ENCODE results near the gene KIF2C. TPM values are rescaled to one million over a fixed set of nuclear protein-coding genes. Genes with fewer than 3 reads are reported as not detected.

The KIF2C gene
- total RNA-seq, 1 experiment from 2014 or later = 98.7 TPM

- no peaks in the 10 kb centered on the region for H3K27me3 ChIP-seq (ENCODE audit: low read length)
- no peak overlapping the region for H2AFZ ChIP-seq (ENCODE audit: low read length)
- no peaks in the 10 kb centered on the region for H3K36me3 ChIP-seq (ENCODE audit: low read depth, low read length)
- no peaks in the 10 kb centered on the region for H3K9me3 ChIP-seq (ENCODE audit: low read length)
- H3K4me1 ChIP-seq (ENCODE audit: insufficient read depth, low read length) = no peaks in the 10 kb centered on the region
- no TSS peak for BruUV-seq (replicated peaks)
- no peak overlapping the region for H3K4me2 ChIP-seq (ENCODE audit: low read length)
- TF ChIP-seq EZH2 (IDR thresholded peaks at IDR 0.05; ENCODE audit: low read length, unreplicated experiment) = no peak
- TF ChIP-seq, protein P1, sequence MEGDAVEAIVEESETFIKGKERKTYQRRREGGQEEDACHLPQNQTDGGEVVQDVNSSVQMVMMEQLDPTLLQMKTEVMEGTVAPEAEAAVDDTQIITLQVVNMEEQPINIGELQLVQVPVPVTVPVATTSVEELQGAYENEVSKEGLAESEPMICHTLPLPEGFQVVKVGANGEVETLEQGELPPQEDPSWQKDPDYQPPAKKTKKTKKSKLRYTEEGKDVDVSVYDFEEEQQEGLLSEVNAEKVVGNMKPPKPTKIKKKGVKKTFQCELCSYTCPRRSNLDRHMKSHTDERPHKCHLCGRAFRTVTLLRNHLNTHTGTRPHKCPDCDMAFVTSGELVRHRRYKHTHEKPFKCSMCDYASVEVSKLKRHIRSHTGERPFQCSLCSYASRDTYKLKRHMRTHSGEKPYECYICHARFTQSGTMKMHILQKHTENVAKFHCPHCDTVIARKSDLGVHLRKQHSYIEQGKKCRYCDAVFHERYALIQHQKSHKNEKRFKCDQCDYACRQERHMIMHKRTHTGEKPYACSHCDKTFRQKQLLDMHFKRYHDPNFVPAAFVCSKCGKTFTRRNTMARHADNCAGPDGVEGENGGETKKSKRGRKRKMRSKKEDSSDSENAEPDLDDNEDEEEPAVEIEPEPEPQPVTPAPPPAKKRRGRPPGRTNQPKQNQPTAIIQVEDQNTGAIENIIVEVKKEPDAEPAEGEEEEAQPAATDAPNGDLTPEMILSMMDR (conservative IDR thresholded peaks at IDR 0.05; ENCODE audit: low read depth, low read length) = no peak
- no peak for TF ChIP-seq EZH2phosphoT487 (IDR thresholded peaks at IDR 0.05; ENCODE audit: borderline replicate concordance, low read length)
- no peak overlapping the region for H3K27ac ChIP-seq (ENCODE audit: low read length)
- no peak overlapping the region for H3K4me3 ChIP-seq (ENCODE audit: low read length)
- no peaks in the 10 kb centered on the region for H3K9me2 ChIP-seq (replicated peaks; ENCODE audit: low read length)
- no peak for DNase-seq
- H4K20me1 ChIP-seq (ENCODE audit: low read length) = no peaks in the 10 kb centered on the region
- H3F3A ChIP-seq (ENCODE audit: low read length, unreplicated experiment) = no peaks in the 10 kb centered on the region
- ATAC-seq = no peak
- intact Hi-C loops (cut with micrococcal nuclease) = no loop called here
- no peaks in the 10 kb centered on the region for H3K79me2 ChIP-seq (ENCODE audit: low read length)
- CTCF ChIA-PET = no interaction called here
- POLR2A ChIA-PET (ENCODE audit: unreplicated experiment) = no interaction called here
- H3K9ac ChIP-seq (ENCODE audit: low read length) = no peak overlapping the region
These were observed 47.3 kb downstream of the KIF2C start for GRCh38 chr1:44786841-44787426.

DNA sequence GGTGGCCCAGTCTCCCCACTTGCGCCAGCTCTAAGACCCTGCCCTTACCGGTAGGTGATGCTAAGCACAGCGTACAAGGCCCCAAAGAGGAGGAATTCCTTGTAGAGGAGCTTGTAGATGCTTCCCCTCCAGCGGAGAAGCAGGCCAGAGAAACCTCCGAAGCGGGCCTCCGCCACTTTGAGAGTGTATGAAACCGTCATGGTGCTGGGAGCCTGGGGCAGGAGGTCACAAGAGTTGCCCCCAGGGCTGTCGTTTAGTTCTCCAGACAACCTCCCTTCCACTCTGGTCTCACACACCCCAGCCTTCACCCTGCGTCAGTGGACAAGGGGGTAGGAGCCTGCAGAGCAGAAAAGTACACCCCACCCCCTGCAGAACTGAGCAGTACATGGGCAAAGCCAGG is 47.9 kb downstream of the KIF2C start:
- Histone ChIP-seq H3K9me3 (ENCODE audit: low read length) (no peaks in the 10 kb centered on the region), H3K9me2 (replicated peaks; ENCODE audit: low read length) (no peaks in the 10 kb centered on the region), H3F3A (ENCODE audit: low read length, unreplicated experiment) (no peaks in the 10 kb centered on the region), H3K9ac (ENCODE audit: low read length) (no peak overlapping the region), H4K20me1 (ENCODE audit: low read length) (no peaks in the 10 kb centered on the region), H3K4me2 (ENCODE audit: low read length) (no peak overlapping the region), H3K27me3 (ENCODE audit: low read length) (no peaks in the 10 kb centered on the region), H3K79me2 (ENCODE audit: low read length) (no peaks in the 10 kb centered on the region), H3K4me3 (ENCODE audit: low read length) (no peak overlapping the region), H2AFZ (ENCODE audit: low read length) (no peak overlapping the region), H3K27ac (ENCODE audit: low read length) (no peak overlapping the region), H3K36me3 (ENCODE audit: low read depth, low read length) (no peaks in the 10 kb centered on the region), H3K4me1 (ENCODE audit: insufficient read depth, low read length) (no peaks in the 10 kb centered on the region)
- CTCF ChIA-PET = no interaction called here
- POLR2A ChIA-PET (ENCODE audit: unreplicated experiment) = interaction anchor here (0.6 kb wide), 1 partner anchor 56 kb away, joined by 4 read pairs; no protein-coding TSS in a partner anchor
- intact Hi-C loops (cut with micrococcal nuclease) = no loop called here
- ATAC-seq = no peak
- BruUV-seq (replicated peaks) = no TSS peak
- TF ChIP-seq, protein P1 (conservative IDR thresholded peaks at IDR 0.05; ENCODE audit: low read depth, low read length) = no peak
- TF ChIP-seq EZH2phosphoT487 (IDR thresholded peaks at IDR 0.05; ENCODE audit: borderline replicate concordance, low read length) (no peak), EZH2 (IDR thresholded peaks at IDR 0.05; ENCODE audit: low read length, unreplicated experiment) (no peak)
- DNase-seq = no peak

- ChIA-PET POLR2A (ENCODE audit: unreplicated experiment) (no interaction called here), CTCF (no interaction called here)
- Histone ChIP-seq H3K36me3 (ENCODE audit: low read depth, low read length) (no peaks in the 10 kb centered on the region), H4K20me1 (ENCODE audit: low read length) (no peaks in the 10 kb centered on the region), H3K9ac (ENCODE audit: low read length) (no peak within 1 kb of the TSS), H3K9me2 (replicated peaks; ENCODE audit: low read length) (no peaks in the 10 kb centered on the region), H3F3A (ENCODE audit: low read length, unreplicated experiment) (no peaks in the 10 kb centered on the region), H3K79me2 (ENCODE audit: low read length) (no peaks in the 10 kb centered on the region), H3K27ac (ENCODE audit: low read length) (no peak within 1 kb of the TSS), H2AFZ (ENCODE audit: low read length) (no peak within 1 kb of the TSS), H3K27me3 (ENCODE audit: low read length) (no peaks in the 10 kb centered on the region), H3K4me2 (ENCODE audit: low read length) (no peak within 1 kb of the TSS), H3K9me3 (ENCODE audit: low read length) (no peaks in the 10 kb centered on the region), H3K4me1 (ENCODE audit: insufficient read depth, low read length) (no peaks in the 10 kb centered on the region), H3K4me3 (ENCODE audit: low read length) (no peak within 1 kb of the TSS)
- ATAC-seq = no peak
- BruUV-seq (replicated peaks) = no TSS peak
- TF ChIP-seq EZH2phosphoT487 (IDR thresholded peaks at IDR 0.05; ENCODE audit: borderline replicate concordance, low read length) (no peak), EZH2 (IDR thresholded peaks at IDR 0.05; ENCODE audit: low read length, unreplicated experiment) (no peak)
- TF ChIP-seq, protein P1 (conservative IDR thresholded peaks at IDR 0.05; ENCODE audit: low read depth, low read length) = no peak
- intact Hi-C loops (cut with micrococcal nuclease) = no loop called here
- DNase-seq = no peak
These were observed 48.7 kb downstream of the KIF2C start, which contains the start of gene BEST4 for GRCh38 chr1:44788120-44788860. Gene BEST4 (minus strand): TSS chr1:44788170. CDS start chr1:44787705, 465 bp downstream.
